ENCODE data around the gene VPREB3.

DNA sequence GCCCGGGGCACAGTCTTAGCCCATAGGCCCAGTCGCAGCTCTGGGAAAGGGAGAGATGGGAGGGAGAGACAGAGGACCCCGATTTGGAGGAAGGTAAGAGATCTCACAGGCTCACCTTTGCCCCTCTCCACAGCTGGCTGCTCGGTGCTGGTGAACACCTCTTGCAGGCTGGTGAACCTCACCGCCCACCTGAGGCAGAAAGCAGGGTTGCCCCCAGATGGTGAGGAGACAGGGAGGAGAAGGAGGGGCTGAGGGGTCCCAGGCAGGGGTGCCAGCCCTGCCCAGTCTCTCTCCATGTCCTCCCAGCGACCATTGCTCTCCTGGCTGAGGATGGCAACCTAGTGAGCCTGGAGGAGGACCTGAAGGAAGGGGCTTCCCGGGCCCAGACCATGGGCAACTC, 9.7 kb upstream of the VPREB3 start:
- TF ChIP-seq, protein P1, sequence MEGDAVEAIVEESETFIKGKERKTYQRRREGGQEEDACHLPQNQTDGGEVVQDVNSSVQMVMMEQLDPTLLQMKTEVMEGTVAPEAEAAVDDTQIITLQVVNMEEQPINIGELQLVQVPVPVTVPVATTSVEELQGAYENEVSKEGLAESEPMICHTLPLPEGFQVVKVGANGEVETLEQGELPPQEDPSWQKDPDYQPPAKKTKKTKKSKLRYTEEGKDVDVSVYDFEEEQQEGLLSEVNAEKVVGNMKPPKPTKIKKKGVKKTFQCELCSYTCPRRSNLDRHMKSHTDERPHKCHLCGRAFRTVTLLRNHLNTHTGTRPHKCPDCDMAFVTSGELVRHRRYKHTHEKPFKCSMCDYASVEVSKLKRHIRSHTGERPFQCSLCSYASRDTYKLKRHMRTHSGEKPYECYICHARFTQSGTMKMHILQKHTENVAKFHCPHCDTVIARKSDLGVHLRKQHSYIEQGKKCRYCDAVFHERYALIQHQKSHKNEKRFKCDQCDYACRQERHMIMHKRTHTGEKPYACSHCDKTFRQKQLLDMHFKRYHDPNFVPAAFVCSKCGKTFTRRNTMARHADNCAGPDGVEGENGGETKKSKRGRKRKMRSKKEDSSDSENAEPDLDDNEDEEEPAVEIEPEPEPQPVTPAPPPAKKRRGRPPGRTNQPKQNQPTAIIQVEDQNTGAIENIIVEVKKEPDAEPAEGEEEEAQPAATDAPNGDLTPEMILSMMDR (IDR thresholded peaks at IDR 0.05): no peak
- no peak for TF ChIP-seq POLR2A (IDR thresholded peaks at IDR 0.05)
